Ectodermal cell (in vitro differentiated cells): Measurements from ENCODE around the gene HAO1.

Source experiments
- H3K27ac ChIP-seq: 2 replicates; pipeline ENCODE4 v1.7.0; 2013; ENCODE audit warnings: mild to moderate bottlenecking, low read depth, low read length; ENCODE audit not compliant: insufficient read depth, poor library complexity, severe bottlenecking
- H3K27me3 ChIP-seq: 2 replicates; pipeline ENCODE4 v1.7.0; 2013; ENCODE audit warnings: mild to moderate bottlenecking, low read length; ENCODE audit not compliant: insufficient read depth, control insufficient read depth, poor library complexity, severe bottlenecking
- H3K36me3 ChIP-seq: one replicate; pipeline ENCODE4 v1.7.0; 2013; ENCODE audit warnings: low read length; ENCODE audit not compliant: control insufficient read depth, insufficient read depth
- H3K4me1 ChIP-seq: one replicate; pipeline ENCODE4 v1.7.0; 2013; ENCODE audit warnings: low read length; ENCODE audit not compliant: control insufficient read depth, insufficient read depth
- H3K4me3 ChIP-seq: 2 replicates; pipeline ENCODE4 v1.7.0; 2013; ENCODE audit warnings: low read depth, low read length, control low read depth; ENCODE audit not compliant: insufficient read depth
- H3K9me3 ChIP-seq: 2 replicates; pipeline ENCODE4 v1.7.0; 2013; ENCODE audit warnings: mild to moderate bottlenecking, low read length, moderate library complexity; ENCODE audit not compliant: control insufficient read depth
- WGBS, 2 experiments: methylation state at CpG; one replicate each; pipeline ENCODE4 v1.1.7; 2013; ENCODE audit warnings: missing lambda C conversion rate in 2 of 2; 5-methylcytosine and 5-hydroxymethylcytosine counted together

The HAO1 gene

GRCh38 chr20:7866285-7866684 lies 74.0 kb downstream of the HAO1 start:
- H3K4me3 ChIP-seq, result no peak overlapping the region
- H3K27ac ChIP-seq, result no peak overlapping the region
- no peaks in the 10 kb centered on the region for H3K27me3 ChIP-seq
- no peaks in the 10 kb centered on the region for H3K4me1 ChIP-seq
- H3K36me3 ChIP-seq, result no peaks in the 10 kb centered on the region
- WGBS, 2 experiments, result 90 to 92% methylated on average over 11 of the region's 11 CpGs
- H3K9me3 ChIP-seq, result no peaks in the 10 kb centered on the region

- 28 to 39% methylated on average over 2 to 3 of the region's 3 CpGs for WGBS, 2 experiments
- Histone ChIP-seq H3K4me3 (no peak overlapping the region), H3K4me1 (no peaks in the 10 kb centered on the region), H3K27me3 (no peaks in the 10 kb centered on the region), H3K36me3 (no peaks in the 10 kb centered on the region), H3K9me3 (no peaks in the 10 kb centered on the region), H3K27ac (no peak overlapping the region)
These were observed 80.9 kb downstream of the HAO1 start for GRCh38 chr20:7859356-7859802.

DNA sequence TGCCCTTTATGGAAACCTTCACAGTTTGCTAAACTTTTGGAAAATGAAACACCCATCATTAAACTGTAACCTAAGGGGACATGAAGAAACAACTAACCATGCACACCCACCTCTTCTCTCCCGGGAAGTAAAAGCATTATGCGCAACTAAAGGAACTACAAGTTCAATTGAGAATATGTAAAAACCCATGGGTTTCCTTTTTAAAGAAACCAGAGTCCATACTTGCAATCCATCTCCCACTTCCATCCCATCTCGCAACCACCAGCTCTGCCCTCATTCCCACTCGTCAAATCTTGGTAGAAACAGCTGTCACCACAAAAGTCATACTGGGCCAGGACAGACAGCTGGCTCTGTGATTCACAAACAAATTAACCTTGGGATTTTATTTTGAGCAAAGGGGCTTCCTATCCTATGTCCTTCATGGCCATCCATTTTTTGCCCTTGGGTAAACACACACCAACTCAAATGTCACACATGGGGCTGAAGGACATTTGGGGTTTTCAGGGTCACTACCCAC lies 81.5 kb downstream of the HAO1 start:
- Histone ChIP-seq H3K9me3 (no peaks in the 10 kb centered on the region), H3K36me3 (no peaks in the 10 kb centered on the region), H3K4me3 (no peak overlapping the region), H3K27ac (no peak overlapping the region), H3K4me1 (no peaks in the 10 kb centered on the region), H3K27me3 (no peaks in the 10 kb centered on the region)
- WGBS, 2 experiments, result 60 to 67% methylated on average over 4 of the region's 4 CpGs

- Histone ChIP-seq H3K27me3 (no peaks in the 10 kb centered on the region), H3K9me3 (no peaks in the 10 kb centered on the region), H3K4me3 (no peak overlapping the region), H3K27ac (no peak overlapping the region), H3K36me3 (no peaks in the 10 kb centered on the region), H3K4me1 (no peaks in the 10 kb centered on the region)
- WGBS, 2 experiments, result 89 to 93% methylated on average over 2 of the region's 2 CpGs
These were observed 83.5 kb downstream of the HAO1 start for GRCh38 chr20:7856756-7857155.

DNA sequence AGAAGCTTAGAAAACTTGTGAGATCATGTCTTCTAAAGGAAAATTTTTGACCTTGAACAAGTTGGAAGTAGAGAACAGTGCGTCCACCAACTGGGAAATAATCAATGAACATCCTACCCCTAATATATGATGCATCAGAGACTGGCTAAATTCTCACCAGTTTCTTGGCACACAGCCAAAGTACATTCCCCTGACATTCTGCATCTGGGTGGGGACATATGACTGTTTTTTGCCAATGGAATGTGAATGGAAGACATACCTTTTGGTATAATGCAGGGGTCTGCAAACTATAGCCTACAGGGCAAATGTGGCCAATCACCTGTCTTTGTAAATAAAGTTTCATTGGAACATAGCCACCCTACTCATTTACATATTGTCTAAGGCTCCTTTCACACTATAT lies 84.7 kb downstream of the HAO1 start:
- H3K27me3 ChIP-seq, result no peaks in the 10 kb centered on the region
- H3K4me3 ChIP-seq, result no peak overlapping the region
- 96 to 100% methylated on average over 1 of the region's 1 CpG for WGBS, 2 experiments
- no peak overlapping the region for H3K27ac ChIP-seq
- H3K36me3 ChIP-seq, result no peaks in the 10 kb centered on the region
- no peaks in the 10 kb centered on the region for H3K4me1 ChIP-seq
- no peaks in the 10 kb centered on the region for H3K9me3 ChIP-seq

DNA sequence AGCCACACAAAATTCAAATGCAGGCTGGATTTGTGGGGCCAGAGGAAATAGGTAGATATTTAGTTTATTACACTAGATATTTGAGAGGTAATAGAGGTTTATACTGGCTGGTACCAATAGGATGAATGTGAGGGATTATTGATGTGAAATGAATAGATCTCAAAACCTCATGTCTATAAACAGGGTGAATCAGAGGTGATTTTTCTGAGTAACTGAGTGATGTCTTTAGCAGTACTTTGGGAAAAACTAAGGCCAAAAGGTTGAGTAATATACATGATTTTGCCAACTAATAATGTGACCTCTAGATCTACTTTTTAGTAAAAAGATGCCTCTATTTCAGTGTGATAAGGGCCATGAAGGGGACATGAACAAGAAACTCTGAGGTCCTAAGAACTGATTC lies 86.8 kb downstream of the HAO1 start:
- H3K27me3 ChIP-seq, result no peaks in the 10 kb centered on the region
- H3K4me3 ChIP-seq, result no peak overlapping the region
- H3K27ac ChIP-seq, result no peak overlapping the region
- no peaks in the 10 kb centered on the region for H3K36me3 ChIP-seq
- H3K4me1 ChIP-seq, result no peaks in the 10 kb centered on the region
- no peaks in the 10 kb centered on the region for H3K9me3 ChIP-seq

DNA sequence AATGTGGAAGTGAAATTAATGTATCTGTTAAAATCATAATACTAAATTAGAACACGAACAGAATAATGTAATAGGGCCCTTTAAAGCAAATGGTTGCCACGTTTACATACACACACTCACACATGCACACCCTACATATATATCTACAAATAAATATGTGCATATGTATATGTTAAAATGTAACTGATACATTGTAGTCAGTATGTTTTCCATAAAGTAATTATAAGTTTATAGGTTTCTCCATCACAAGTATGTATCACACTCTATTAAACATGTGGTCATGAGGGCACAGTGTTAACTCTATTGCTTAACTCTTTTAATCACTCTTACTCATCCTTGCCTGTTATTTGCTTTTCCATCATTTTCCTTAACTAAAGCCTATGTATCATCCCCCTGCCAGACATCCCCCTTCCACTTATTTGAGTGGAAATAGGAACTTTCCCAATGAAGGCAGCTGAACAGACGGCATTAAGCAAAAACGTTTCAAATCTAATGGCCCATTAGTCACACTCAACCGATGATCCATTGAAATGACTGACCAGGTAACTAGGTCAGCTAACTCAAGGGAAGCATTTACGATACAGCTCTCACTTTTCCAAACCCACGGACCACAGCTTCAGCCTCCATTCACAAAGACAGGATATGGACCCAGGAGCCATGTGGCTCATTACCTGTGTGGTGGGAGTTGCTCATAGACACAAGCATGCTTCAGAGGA lies 89.3 kb downstream of the HAO1 start:
- H3K27ac ChIP-seq, result no peak overlapping the region
- WGBS, 2 experiments, result 91 to 96% methylated on average over 5 of the region's 7 CpGs

GRCh38 chr20:7849675-7850074 lies 90.6 kb downstream of the HAO1 start:
- no peak overlapping the region for H3K27ac ChIP-seq
- no peaks in the 10 kb centered on the region for H3K27me3 ChIP-seq
- 96% methylated on average over 2 of the region's 2 CpGs; no CpG with 5 or more reads in 1 of the 2 experiments for WGBS, 2 experiments
- H3K4me1 ChIP-seq, result no peaks in the 10 kb centered on the region
- H3K36me3 ChIP-seq, result no peaks in the 10 kb centered on the region
- H3K4me3 ChIP-seq, result no peak overlapping the region
- no peaks in the 10 kb centered on the region for H3K9me3 ChIP-seq

More for the DNA sequence above, 89.3 kb downstream of the HAO1 start:
- Histone ChIP-seq H3K9me3 (no peaks in the 10 kb centered on the region), H3K27me3 (no peaks in the 10 kb centered on the region), H3K36me3 (no peaks in the 10 kb centered on the region), H3K4me1 (no peaks in the 10 kb centered on the region), H3K4me3 (no peak overlapping the region)

- WGBS, 2 experiments, result 92% methylated on average over 2 of the region's 2 CpGs; no CpG with 5 or more reads in 1 of the 2 experiments
- no peaks in the 10 kb centered on the region for H3K4me1 ChIP-seq
- no peak overlapping the region for H3K4me3 ChIP-seq
- no peaks in the 10 kb centered on the region for H3K36me3 ChIP-seq
- no peak overlapping the region for H3K27ac ChIP-seq
- no peaks in the 10 kb centered on the region for H3K27me3 ChIP-seq
- no peaks in the 10 kb centered on the region for H3K9me3 ChIP-seq
These were observed 91.9 kb downstream of the HAO1 start for GRCh38 chr20:7848351-7848750.

- H3K27me3 ChIP-seq, result no peaks in the 10 kb centered on the region
- H3K4me3 ChIP-seq, result no peak overlapping the region
These were observed 96.6 kb downstream of the HAO1 start for GRCh38 chr20:7843613-7844012.

More at GRCh38 chr20:7843613-7844012, 96.6 kb downstream of the HAO1 start:
- Histone ChIP-seq H3K36me3 (no peaks in the 10 kb centered on the region), H3K4me1 (no peaks in the 10 kb centered on the region), H3K27ac (no peak overlapping the region), H3K9me3 (no peaks in the 10 kb centered on the region)
